ENCODE results near the gene SLC12A5.
A peak's percentile ranks its signal among the peaks of the same experiment; 100 is the strongest.

SLC12A5 gene

GRCh38 chr20:46018611-46019010 lies 10.4 kb upstream of the SLC12A5 start:
- Histone ChIP-seq H3K27me3 (replicated peaks; ENCODE audit: control insufficient read depth, insufficient read depth, low read length) (peaks cover 61% of the 10 kb centered on the region), H3K36me3 (ENCODE audit: control insufficient read depth, insufficient read depth, low read length, severe bottlenecking) (no peaks in the 10 kb centered on the region), H3K4me3 (ENCODE audit: low read length) (no peak overlapping the region), H3K9ac (ENCODE audit: low read length) (no peak overlapping the region), H3K9me3 (ENCODE audit: control insufficient read depth, low read length) (no peaks in the 10 kb centered on the region), H3K4me1 (ENCODE audit: control insufficient read depth, insufficient read depth, low read length) (no peaks in the 10 kb centered on the region)
- DNase-seq (ENCODE audit: low read depth), result no peak

DNA sequence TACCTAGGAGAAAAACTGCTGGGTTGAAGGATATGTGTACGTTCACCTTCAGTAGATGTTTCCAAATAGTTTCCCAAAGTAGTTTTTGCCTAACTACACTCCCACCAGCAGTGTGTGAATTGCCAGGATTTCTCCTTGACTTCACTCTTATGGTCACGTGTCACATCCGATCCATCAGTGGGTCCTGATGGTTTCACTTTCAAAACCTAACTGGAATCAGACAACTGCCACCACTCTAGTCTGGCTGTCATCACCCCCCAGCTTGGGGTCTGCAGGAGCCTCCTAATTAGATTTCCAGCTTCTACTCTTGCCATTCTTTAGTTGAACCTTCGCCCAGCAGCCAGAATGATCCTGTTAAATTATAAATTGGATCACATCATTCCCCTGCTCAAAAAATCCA lies 8.5 kb upstream of the SLC12A5 start:
- peaks cover 66% of the 10 kb centered on the region for H3K27me3 ChIP-seq (replicated peaks; ENCODE audit: control insufficient read depth, insufficient read depth, low read length)
- H3K4me3 ChIP-seq (ENCODE audit: low read length), result no peak overlapping the region
- H3K9me3 ChIP-seq (ENCODE audit: control insufficient read depth, low read length), result no peaks in the 10 kb centered on the region

DNA sequence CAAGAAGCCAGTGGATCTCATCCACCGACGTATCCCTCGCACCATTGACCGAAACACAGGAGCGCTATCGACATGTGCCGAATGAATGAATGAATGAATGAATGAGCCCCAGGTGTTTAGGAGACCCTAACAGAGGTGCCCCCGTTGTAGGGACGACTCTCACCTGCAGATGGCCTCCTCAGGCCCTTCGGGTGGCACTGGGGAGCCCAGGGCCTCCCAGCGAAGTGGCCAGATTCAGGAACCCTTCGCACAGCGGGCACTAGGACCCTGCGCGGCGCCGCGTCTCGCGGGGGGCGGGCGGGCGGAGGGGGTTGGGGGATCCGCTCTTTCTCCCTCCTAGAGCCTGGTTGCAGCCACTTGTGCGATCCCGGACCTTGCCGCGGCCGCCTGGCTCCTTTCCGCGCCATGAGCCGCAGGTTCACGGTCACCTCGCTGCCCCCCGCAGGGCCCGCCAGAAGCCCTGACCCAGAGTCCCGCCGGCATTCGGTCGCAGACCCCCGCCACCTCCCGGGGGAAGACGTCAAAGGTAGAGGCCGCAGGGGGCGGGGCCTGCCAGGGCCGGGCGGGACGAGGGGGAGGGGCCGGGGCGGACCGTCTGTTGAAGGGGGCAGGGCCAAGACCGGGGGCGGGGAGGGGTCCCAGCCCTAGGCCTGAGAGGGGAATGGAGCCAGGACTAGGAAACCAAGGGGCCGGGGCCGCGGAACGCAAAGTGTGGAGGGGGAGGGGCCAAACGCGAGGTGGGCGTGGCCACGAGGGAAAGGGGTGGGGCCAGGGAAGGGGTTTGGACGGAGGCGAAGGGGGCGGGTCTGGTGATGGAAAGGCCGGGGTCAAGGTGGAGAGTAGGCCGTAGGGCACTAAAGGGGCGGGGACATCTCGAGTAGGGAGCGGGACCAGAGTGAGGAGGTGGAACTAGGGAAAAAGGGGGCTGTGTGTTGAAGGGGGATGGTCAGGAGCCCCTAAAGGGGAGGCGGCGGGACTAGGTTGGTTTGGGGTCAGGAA lies 7.4 kb upstream of the SLC12A5 start:
- Histone ChIP-seq H3K9me3 (ENCODE audit: control insufficient read depth, low read length) (no peaks in the 10 kb centered on the region), H3K9ac (ENCODE audit: low read length) (no peak overlapping the region), H3K4me1 (ENCODE audit: control insufficient read depth, insufficient read depth, low read length) (no peaks in the 10 kb centered on the region), H3K27me3 (replicated peaks; ENCODE audit: control insufficient read depth, insufficient read depth, low read length) (peaks cover 69% of the 10 kb centered on the region), H3K36me3 (ENCODE audit: control insufficient read depth, insufficient read depth, low read length, severe bottlenecking) (no peaks in the 10 kb centered on the region), H3K4me3 (ENCODE audit: low read length) (no peak overlapping the region)
- DNase-seq (ENCODE audit: low read depth), result peak; percentile 34

More for the DNA sequence above, 8.5 kb upstream of the SLC12A5 start:
- Histone ChIP-seq H3K9ac (ENCODE audit: low read length) (no peak overlapping the region), H3K36me3 (ENCODE audit: control insufficient read depth, insufficient read depth, low read length, severe bottlenecking) (no peaks in the 10 kb centered on the region), H3K4me1 (ENCODE audit: control insufficient read depth, insufficient read depth, low read length) (no peaks in the 10 kb centered on the region)
- no peak for DNase-seq (ENCODE audit: low read depth)

- H3K4me1 ChIP-seq (ENCODE audit: control insufficient read depth, insufficient read depth, low read length), result no peaks in the 10 kb centered on the region
- H3K4me3 ChIP-seq (ENCODE audit: low read length), result peak overlapping the region; percentile 52
- DNase-seq (ENCODE audit: low read depth), result peak; percentile 68
- H3K36me3 ChIP-seq (ENCODE audit: control insufficient read depth, insufficient read depth, low read length, severe bottlenecking), result no peaks in the 10 kb centered on the region
- no peaks in the 10 kb centered on the region for H3K9me3 ChIP-seq (ENCODE audit: control insufficient read depth, low read length)
- no peak overlapping the region for H3K9ac ChIP-seq (ENCODE audit: low read length)
- H3K27me3 ChIP-seq (replicated peaks; ENCODE audit: control insufficient read depth, insufficient read depth, low read length), result peaks cover 71% of the 10 kb centered on the region
Observed at GRCh38 chr20:46022411-46023147, 6.4 kb upstream of the SLC12A5 start.

DNA sequence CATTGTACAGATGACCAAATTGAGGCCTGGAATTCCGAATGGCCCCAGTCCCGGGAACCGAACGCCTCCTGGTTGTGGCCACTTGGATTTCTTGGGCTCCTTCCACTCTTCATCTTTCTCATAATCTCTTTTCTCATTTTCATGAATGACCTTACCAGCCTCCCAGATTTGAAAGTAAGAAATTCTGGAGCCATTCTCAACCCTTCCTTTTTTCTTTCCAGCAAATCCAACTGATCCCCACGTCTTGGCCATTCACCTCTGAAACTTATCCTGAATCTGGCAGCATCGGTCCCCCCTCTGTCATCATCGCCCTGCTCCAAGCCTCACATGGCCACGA lies 5.9 kb upstream of the SLC12A5 start:
- peaks cover 71% of the 10 kb centered on the region for H3K27me3 ChIP-seq (replicated peaks; ENCODE audit: control insufficient read depth, insufficient read depth, low read length)
- no peak overlapping the region for H3K4me3 ChIP-seq (ENCODE audit: low read length)
- DNase-seq (ENCODE audit: low read depth), result no peak
- no peak overlapping the region for H3K9ac ChIP-seq (ENCODE audit: low read length)
- no peaks in the 10 kb centered on the region for H3K36me3 ChIP-seq (ENCODE audit: control insufficient read depth, insufficient read depth, low read length, severe bottlenecking)
- H3K4me1 ChIP-seq (ENCODE audit: control insufficient read depth, insufficient read depth, low read length), result no peaks in the 10 kb centered on the region
- no peaks in the 10 kb centered on the region for H3K9me3 ChIP-seq (ENCODE audit: control insufficient read depth, low read length)

DNA sequence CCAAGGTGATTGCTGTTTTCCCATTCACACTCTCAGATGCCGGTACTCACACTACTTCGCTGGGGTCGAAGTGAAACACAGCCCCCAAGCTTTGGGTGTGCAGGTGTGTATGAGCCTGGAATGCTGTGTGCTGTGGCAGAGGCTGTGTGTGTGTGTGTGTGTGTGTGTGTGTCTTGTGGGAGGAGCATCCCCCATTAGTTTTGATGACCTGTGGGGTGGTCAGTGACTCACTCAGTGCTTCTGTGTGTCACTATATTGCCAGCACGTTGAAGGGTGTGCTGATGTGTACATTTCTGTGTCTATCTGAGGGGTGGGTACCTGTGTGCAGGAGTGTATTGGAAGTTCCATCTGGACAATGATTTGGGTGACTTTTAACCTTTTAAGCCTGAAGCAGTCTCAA lies 5.0 kb upstream of the SLC12A5 start:
- Histone ChIP-seq H3K27me3 (replicated peaks; ENCODE audit: control insufficient read depth, insufficient read depth, low read length) (peaks cover 72% of the 10 kb centered on the region), H3K4me1 (ENCODE audit: control insufficient read depth, insufficient read depth, low read length) (no peaks in the 10 kb centered on the region), H3K9me3 (ENCODE audit: control insufficient read depth, low read length) (no peaks in the 10 kb centered on the region), H3K4me3 (ENCODE audit: low read length) (no peak overlapping the region), H3K9ac (ENCODE audit: low read length) (no peak overlapping the region), H3K36me3 (ENCODE audit: control insufficient read depth, insufficient read depth, low read length, severe bottlenecking) (no peaks in the 10 kb centered on the region)
- DNase-seq (ENCODE audit: low read depth), result no peak

DNA sequence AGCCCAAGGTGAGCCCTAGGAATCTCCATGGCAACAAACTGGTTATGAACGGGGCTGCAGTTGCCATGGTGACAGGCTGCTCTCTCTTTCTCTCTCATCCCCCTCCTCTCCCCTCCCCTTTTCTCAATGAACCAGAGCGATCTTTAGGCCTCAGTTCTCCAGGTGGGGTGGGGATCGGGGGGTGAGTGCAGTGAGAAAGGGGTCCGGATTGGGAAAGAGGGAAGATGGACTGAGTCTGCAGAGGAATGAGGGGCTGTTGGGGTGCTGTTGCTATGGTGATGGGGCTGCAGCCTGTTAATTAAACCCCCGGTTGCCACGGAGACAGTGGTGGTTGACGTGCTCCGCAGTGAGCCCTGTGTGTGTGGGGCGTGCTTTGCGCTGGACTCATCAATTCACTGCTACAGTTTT lies 3.6 kb upstream of the SLC12A5 start:
- no peaks in the 10 kb centered on the region for H3K9me3 ChIP-seq (ENCODE audit: control insufficient read depth, low read length)
- no peak for DNase-seq (ENCODE audit: low read depth)
- H3K27me3 ChIP-seq (replicated peaks; ENCODE audit: control insufficient read depth, insufficient read depth, low read length), result peaks cover 78% of the 10 kb centered on the region
- H3K9ac ChIP-seq (ENCODE audit: low read length), result no peak overlapping the region
- no peaks in the 10 kb centered on the region for H3K36me3 ChIP-seq (ENCODE audit: control insufficient read depth, insufficient read depth, low read length, severe bottlenecking)
- no peak overlapping the region for H3K4me3 ChIP-seq (ENCODE audit: low read length)
- H3K4me1 ChIP-seq (ENCODE audit: control insufficient read depth, insufficient read depth, low read length), result no peaks in the 10 kb centered on the region

DNA sequence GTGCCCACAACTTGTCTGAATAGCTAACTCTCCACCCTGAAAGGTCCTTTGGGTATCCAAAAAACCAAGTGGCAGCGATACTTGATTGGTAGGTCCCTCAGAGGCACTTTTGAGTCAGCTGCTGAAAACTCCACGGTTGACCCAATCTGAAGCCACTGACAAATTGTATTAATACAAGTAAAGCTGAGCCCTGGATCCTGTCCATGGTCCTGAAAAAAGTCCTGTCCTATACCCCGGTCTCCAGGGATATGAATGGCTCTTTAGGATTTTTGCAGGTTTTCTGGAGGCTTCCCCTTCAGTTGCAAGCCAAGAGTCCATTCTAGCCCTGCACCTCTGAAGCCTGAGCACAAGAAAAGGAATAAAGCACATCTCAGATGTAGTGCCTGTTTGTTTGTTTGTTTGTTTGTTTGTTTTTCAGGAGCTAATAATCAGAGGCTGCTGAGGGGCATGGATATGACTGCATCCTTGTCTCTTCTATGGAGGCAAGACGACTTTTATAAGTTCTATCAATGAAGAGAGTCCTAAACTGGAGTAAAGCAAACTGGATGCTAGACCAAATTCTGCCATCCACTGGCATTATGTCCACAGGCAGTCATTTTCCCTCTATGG lies 1.7 kb upstream of the SLC12A5 start:
- no peaks in the 10 kb centered on the region for H3K9me3 ChIP-seq (ENCODE audit: control insufficient read depth, low read length)
- peak; percentile 76 for DNase-seq (ENCODE audit: low read depth)
- H3K9ac ChIP-seq (ENCODE audit: low read length), result no peak overlapping the region
- H3K4me1 ChIP-seq (ENCODE audit: control insufficient read depth, insufficient read depth, low read length), result no peaks in the 10 kb centered on the region
- H3K27me3 ChIP-seq (replicated peaks; ENCODE audit: control insufficient read depth, insufficient read depth, low read length), result peaks cover 83% of the 10 kb centered on the region
- no peaks in the 10 kb centered on the region for H3K36me3 ChIP-seq (ENCODE audit: control insufficient read depth, insufficient read depth, low read length, severe bottlenecking)
- H3K4me3 ChIP-seq (ENCODE audit: low read length), result no peak overlapping the region

GRCh38 chr20:46028110-46028509 lies 905 bp upstream of the SLC12A5 start:
- H3K4me3 ChIP-seq (ENCODE audit: low read length), result no peak overlapping the region
- no peaks in the 10 kb centered on the region for H3K36me3 ChIP-seq (ENCODE audit: control insufficient read depth, insufficient read depth, low read length, severe bottlenecking)
- H3K9ac ChIP-seq (ENCODE audit: low read length), result no peak overlapping the region
- no peaks in the 10 kb centered on the region for H3K9me3 ChIP-seq (ENCODE audit: control insufficient read depth, low read length)
- peaks cover 88% of the 10 kb centered on the region for H3K27me3 ChIP-seq (replicated peaks; ENCODE audit: control insufficient read depth, insufficient read depth, low read length)
- no peaks in the 10 kb centered on the region for H3K4me1 ChIP-seq (ENCODE audit: control insufficient read depth, insufficient read depth, low read length)
- DNase-seq (ENCODE audit: low read depth), result no peak

DNA sequence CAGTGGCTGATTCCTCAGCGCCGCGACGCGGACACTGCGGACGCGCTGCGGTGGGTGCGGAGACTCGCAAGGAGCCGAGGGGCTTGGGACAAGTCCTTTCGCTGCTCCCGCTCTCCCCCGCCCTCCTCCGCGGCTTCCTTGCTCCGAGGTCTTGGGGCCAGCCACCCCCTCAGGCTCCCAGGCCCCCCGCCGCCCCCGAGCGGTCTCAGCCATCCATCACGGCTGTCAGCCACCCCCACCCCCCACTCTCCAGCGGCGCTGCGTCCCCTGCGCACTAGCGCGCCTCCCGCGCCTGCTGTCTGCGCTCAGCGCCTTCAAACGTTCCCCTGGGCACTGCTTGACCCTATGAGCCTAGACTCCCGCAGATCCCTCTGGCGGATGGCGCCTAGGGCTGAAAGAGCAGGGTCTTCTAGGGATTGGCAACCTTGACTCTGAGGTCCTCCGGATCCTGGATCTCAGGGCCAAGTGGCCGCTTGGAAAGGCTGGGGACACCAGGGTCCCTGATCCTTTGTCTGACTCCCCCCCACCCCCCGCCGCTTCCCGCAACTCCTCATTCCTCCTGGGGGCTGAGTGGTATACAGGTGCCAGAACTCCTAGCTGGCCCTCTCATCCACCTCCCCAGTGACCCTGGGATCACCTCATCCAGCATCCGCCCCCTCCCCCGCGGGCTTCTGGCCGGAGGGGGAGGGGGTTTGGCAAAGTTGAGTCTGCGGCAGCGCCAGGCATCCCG lies 1.4 kb downstream of the SLC12A5 start:
- H3K4me3 ChIP-seq (ENCODE audit: low read length), result no peak overlapping the region
- peaks cover 87% of the 10 kb centered on the region for H3K27me3 ChIP-seq (replicated peaks; ENCODE audit: control insufficient read depth, insufficient read depth, low read length)
- H3K36me3 ChIP-seq (ENCODE audit: control insufficient read depth, insufficient read depth, low read length, severe bottlenecking), result no peaks in the 10 kb centered on the region
- H3K4me1 ChIP-seq (ENCODE audit: control insufficient read depth, insufficient read depth, low read length), result no peaks in the 10 kb centered on the region
- no peak overlapping the region for H3K9ac ChIP-seq (ENCODE audit: low read length)
- DNase-seq (ENCODE audit: low read depth), result no peak
- H3K9me3 ChIP-seq (ENCODE audit: control insufficient read depth, low read length), result no peaks in the 10 kb centered on the region
